ENCODE data around the gene MYO16.

DNA sequence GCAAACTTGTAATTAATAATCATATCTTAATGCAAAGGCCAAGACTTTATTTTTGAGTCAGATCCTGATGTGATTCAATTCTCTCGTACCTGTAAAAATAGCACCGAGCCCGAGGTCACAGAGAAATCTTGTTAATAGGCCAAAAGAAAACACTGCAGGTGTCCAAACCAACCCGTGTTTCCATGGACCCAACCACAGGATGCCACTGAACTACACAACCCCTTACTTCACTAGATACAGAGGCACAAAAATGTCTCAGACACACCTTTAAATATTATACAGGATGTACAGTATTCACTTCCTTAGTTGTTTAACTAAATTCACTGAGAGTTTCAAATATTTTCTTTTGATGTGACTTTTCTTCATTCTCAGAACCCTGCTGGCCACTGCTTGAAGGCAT, 530.9 kb downstream of the MYO16 start:
- TF ChIP-seq POLR2AphosphoS5 (IDR thresholded peaks at IDR 0.05; ENCODE audit: insufficient read depth in 1 of 2, low read depth in 1 of 2) (no peak), POLR2A (IDR thresholded peaks at IDR 0.05) (no peak)
